Bronchus fibroblast of lung (primary cell): ENCODE measurements around the gene OOEP. TPM values are rescaled to one million over a fixed set of nuclear protein-coding genes. Genes with fewer than 3 reads are reported as not detected.

Source experiments
- total RNA-seq: library from RNA; depleted of rRNA; stranded (reverse); fragments of >200 nt; gene quantifications from 2 replicates; pipeline ENCODE4 v1.2.3, GENCODE V29; 2015

Gene OOEP
- not detected in 2 replicates for total RNA-seq

GRCh38 chr6:73369563-73369962 is at the start of gene OOEP:
OOEP (minus strand) TSS chr6:73369897; CDS start chr6:73369792, 105 bp downstream.

GRCh38 chr6:73394577-73395354 is 25.1 kb upstream of the OOEP start, which contains the start of gene DDX43:
DDX43 (plus strand) TSS chr6:73394828; CDS start chr6:73394906, 78 bp downstream.

GRCh38 chr6:73362358-73362757 is 7.3 kb downstream of the OOEP start, which contains the start of gene KHDC3L:
KHDC3L (plus strand) TSS chr6:73362658; CDS start chr6:73362730, 72 bp downstream.

GRCh38 chr6:73353636-73354593 is 15.8 kb downstream of the OOEP start, which contains the start of gene DPPA5:
DPPA5 (minus strand) TSS chr6:73354276; CDS start chr6:73354225, 51 bp downstream.

Other genes starting within 250 kb of the OOEP start
- gene KHDC1L, start 144.4 kb downstream of the OOEP start, total RNA-seq: not detected in 2 replicates
- gene KHDC1, start 106.7 kb downstream of the OOEP start, total RNA-seq: 4.0 and 6.1 TPM in 2 replicates
- not detected in 2 replicates for gene DPPA5, start 15.6 kb downstream of the OOEP start, total RNA-seq
- not detected in 2 replicates for gene KHDC3L, start 7.2 kb downstream of the OOEP start, total RNA-seq
- gene DDX43, start 24.9 kb upstream of the OOEP start, total RNA-seq: 0.15 and 0.84 TPM in 2 replicates
- 5.5 and 8.2 TPM in 2 replicates for gene CGAS, start 82.4 kb upstream of the OOEP start, total RNA-seq
- 23.5 and 24.7 TPM in 2 replicates for gene MTO1, start 91.8 kb upstream of the OOEP start, total RNA-seq
- 11,958 and 12,572 TPM in 2 replicates for gene EEF1A1, start 151.1 kb upstream of the OOEP start, total RNA-seq